Stimulated activated effector memory CD8-positive, alpha-beta T cell treated with anti-CD3 and anti-CD28 coated beads, Interleukin-12 subunit alpha, Interleukin-12 subunit beta, amount 100 ng/mL, for 72 hours (primary cell): Measurements from ENCODE around the gene ADAM22.

Source experiments
- ATAC-seq: fragments of 150-1000 bp; cut with Tn5 transposase; 2 replicates; pipeline ENCODE4 v1.10.0; 2021
- DNase-seq, 2 donors: peaks; one replicate each; pipeline ENCODE4 v3.0.0; 2021 to 2022; ENCODE audit warnings: low spot score in 2 of 2
- H3K27ac Mint-ChIP-seq: one replicate; pipeline ENCODE4 v1.8.0; 2022; ENCODE audit warnings: mild to moderate bottlenecking, mixed read lengths
- H3K36me3 Mint-ChIP-seq: one replicate; pipeline ENCODE4 v1.8.0; 2022; ENCODE audit warnings: mild to moderate bottlenecking, mixed read lengths
- H3K4me1 Mint-ChIP-seq: one replicate; pipeline ENCODE4 v1.8.0; 2022; ENCODE audit warnings: mixed read lengths
- H3K4me3 Mint-ChIP-seq: one replicate; pipeline ENCODE4 v1.8.0; 2022; ENCODE audit warnings: mild to moderate bottlenecking, mixed read lengths
- H3K9me3 Mint-ChIP-seq: one replicate; pipeline ENCODE4 v1.8.0; 2022; ENCODE audit warnings: mixed read lengths

Gene ADAM22

DNA sequence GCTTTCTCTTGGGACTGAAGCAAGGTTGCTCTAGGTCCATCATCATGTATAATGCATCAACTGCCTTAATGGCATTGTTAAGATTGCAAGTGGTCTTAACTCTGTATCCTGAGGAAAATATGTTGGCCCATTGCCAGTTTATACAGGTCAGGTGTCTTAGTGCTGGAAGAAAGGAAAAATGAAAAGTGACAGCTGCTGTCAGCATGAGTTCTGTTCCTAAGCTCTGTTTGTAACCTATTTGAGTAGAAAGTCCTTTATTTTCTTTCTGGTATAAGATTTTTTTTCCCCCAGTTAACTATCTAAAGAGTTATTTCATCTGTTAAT, 158.6 kb downstream of the ADAM22 start:
- H3K4me3 Mint-ChIP-seq: no peak overlapping the region
- no peaks in the 10 kb centered on the region for H3K36me3 Mint-ChIP-seq
- no peaks in the 10 kb centered on the region for H3K9me3 Mint-ChIP-seq
- DNase-seq: no peak
- H3K27ac Mint-ChIP-seq: no peak overlapping the region
- ATAC-seq: no peak
- peaks cover 5% of the 10 kb centered on the region for H3K4me1 Mint-ChIP-seq

DNA sequence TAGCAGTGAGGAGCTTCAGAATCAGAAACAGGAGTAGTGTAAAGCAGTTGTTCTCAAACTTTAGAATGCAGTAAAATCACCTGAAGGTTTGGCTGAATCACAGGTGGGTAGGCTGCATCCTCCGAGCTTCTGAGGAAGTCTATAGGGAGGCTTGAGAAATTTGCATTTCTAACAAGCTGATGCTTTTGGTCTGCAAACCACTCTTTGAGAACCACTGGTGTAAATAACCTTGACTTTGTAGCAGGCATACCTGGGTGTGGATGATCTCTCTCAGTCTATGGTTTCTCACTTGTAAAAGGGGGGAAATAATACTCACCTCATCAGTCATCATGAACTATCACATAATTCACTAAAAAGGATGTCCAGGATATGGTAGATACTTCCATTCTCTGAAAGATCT, 167.7 kb downstream of the ADAM22 start:
- no peaks in the 10 kb centered on the region for H3K9me3 Mint-ChIP-seq
- H3K4me3 Mint-ChIP-seq: no peak overlapping the region
- H3K36me3 Mint-ChIP-seq: no peaks in the 10 kb centered on the region
- H3K27ac Mint-ChIP-seq: peak overlapping the region; percentile 42
- DNase-seq: no peak
- peak; percentile 72 for ATAC-seq
- H3K4me1 Mint-ChIP-seq: peaks cover 17% of the 10 kb centered on the region

DNA sequence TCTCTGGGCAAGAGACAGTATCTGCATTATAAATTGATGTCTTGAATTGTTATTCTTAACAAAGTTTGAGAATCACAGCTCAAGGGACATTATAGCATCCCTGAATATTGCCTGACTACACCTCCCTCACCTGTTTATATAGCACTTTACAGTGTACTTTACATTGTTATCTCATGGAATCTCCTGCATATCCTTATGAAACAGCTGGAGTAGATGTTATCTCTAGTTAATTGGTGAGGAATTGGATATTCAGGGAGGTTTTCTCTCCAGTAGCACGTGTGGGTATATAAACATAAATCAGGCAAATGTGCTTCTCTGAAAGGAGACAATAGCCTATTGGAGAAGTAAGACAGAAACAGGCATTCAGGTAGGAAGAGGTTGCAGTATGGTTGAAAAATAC, 168.6 kb downstream of the ADAM22 start:
- Mint-ChIP-seq H3K4me1 (peaks cover 17% of the 10 kb centered on the region), H3K9me3 (no peaks in the 10 kb centered on the region), H3K36me3 (no peaks in the 10 kb centered on the region), H3K4me3 (no peak overlapping the region), H3K27ac (no peak overlapping the region)
- DNase-seq (no peak), ATAC-seq (no peak)

DNA sequence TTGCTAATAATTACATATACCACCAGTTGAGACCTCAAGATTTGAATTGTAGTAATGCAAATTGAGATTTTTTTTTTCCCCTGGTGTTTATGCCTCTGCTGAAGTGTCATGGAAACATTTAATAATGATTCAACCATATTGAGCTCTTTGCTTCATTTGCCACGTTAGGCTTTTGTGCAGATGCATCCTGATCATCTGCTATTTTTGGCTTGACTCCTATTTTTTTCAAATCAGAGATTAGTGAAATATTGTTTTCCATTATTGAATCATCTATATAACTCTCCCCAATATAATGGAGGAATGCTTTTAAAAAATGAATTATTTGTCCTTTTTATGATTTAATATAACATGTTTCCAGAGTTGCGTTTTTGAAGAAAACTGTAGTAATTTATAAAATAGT, 170.7 kb downstream of the ADAM22 start:
- Mint-ChIP-seq H3K4me3 (no peak overlapping the region), H3K36me3 (no peaks in the 10 kb centered on the region), H3K9me3 (no peaks in the 10 kb centered on the region), H3K27ac (no peak overlapping the region), H3K4me1 (peaks cover 17% of the 10 kb centered on the region)
- DNase-seq (no peak), ATAC-seq (no peak)

DNA sequence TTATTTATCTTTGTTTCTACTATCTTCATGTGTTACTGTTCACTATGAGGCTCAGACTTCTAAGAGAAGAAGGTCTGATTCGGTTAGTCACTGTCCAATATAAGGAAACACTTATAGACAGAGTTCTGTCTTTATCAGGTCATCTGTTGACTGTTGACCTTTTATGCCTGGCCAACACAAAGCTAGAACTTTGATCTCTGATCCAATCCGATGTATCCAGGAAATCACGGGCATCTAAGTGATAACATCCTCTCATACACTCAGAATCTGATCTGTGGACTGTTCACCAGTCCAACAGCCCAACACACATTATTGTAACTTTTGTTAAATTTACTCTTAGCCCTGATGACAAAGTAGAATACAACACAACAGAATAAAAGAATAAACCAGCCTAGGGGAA, 171.2 kb downstream of the ADAM22 start:
- Mint-ChIP-seq H3K4me3 (no peak overlapping the region), H3K4me1 (peaks cover 17% of the 10 kb centered on the region), H3K36me3 (no peaks in the 10 kb centered on the region), H3K9me3 (no peaks in the 10 kb centered on the region), H3K27ac (no peak overlapping the region)
- no peak for DNase-seq
- ATAC-seq: no peak

DNA sequence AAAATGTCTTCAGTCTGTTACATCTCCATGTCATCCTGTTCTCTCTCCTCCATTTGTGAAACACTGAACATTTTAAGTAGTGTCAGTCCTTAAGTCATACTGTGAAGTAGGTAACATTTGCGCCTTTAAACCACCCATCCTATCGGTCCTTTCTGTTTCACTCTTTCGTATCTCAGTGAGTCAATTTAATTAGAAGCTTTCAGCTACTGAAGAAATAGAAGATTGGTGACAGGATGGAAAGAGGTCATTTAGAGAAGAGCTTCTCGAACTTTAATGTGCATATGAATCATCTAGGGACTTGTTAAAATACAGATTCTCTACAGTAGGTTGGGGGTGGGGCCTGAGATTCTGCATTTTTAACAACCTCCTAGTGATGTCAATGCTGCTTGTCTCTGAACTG, 172.4 kb downstream of the ADAM22 start:
- peaks cover 8% of the 10 kb centered on the region for H3K4me1 Mint-ChIP-seq
- peak; percentile 86 for ATAC-seq
- H3K36me3 Mint-ChIP-seq: no peaks in the 10 kb centered on the region
- no peak for DNase-seq
- H3K9me3 Mint-ChIP-seq: no peaks in the 10 kb centered on the region
- no peak overlapping the region for H3K27ac Mint-ChIP-seq
- no peak overlapping the region for H3K4me3 Mint-ChIP-seq

DNA sequence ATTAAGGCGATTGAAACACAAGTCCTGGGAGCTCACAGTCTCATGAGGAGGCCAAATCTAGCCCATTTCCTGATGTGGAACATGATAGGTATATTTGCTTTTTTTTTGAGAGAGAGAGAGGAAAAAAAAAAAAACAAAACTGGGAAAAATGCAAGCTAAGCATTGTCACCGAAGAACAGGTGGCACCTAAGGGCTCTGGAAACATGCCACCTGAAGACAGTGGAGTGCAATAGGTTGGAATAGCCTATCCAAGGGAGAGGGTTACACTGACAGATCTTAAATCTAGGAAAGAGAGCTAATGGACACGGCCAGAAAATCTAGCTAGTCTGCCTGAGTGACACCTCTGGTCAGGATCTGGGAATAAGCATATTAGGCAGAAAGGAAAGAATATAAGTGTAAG, 175.6 kb downstream of the ADAM22 start:
- H3K4me1 Mint-ChIP-seq: no peaks in the 10 kb centered on the region
- H3K4me3 Mint-ChIP-seq: no peak overlapping the region
- H3K9me3 Mint-ChIP-seq: no peaks in the 10 kb centered on the region
- ATAC-seq (no peak), DNase-seq (no peak)
- no peaks in the 10 kb centered on the region for H3K36me3 Mint-ChIP-seq
- H3K27ac Mint-ChIP-seq: no peak overlapping the region

DNA sequence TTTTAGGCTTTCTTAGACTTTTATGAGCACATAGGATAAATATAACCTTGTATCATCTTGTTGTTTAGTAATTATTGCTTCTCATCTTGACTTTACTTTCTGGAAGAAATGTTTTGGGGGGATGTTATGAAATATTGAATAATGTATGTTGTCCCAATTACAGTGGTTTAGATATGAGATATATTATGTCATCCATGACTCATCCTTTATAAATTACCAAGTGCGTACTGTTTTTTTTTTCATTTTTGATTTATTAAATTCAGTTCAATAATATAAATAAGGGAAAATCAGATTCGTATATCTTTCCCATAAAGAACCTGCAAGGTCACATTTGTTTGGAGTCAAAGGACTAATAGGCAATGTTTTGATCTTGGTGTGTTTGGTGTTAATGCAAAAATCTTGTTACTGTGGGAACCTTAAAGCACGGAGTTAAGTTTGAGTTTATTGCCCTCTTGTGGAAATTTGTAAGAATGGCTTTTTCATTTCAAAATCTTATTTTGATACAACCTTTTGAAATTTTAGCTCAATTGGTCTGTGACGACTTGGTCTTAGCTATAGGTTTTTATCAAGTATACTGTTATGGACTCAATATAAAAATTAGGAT, 177.2 kb downstream of the ADAM22 start:
- Mint-ChIP-seq H3K4me3 (no peak overlapping the region), H3K27ac (no peak overlapping the region), H3K9me3 (no peaks in the 10 kb centered on the region), H3K4me1 (no peaks in the 10 kb centered on the region), H3K36me3 (no peaks in the 10 kb centered on the region)
- no peak for DNase-seq
- ATAC-seq: no peak

DNA sequence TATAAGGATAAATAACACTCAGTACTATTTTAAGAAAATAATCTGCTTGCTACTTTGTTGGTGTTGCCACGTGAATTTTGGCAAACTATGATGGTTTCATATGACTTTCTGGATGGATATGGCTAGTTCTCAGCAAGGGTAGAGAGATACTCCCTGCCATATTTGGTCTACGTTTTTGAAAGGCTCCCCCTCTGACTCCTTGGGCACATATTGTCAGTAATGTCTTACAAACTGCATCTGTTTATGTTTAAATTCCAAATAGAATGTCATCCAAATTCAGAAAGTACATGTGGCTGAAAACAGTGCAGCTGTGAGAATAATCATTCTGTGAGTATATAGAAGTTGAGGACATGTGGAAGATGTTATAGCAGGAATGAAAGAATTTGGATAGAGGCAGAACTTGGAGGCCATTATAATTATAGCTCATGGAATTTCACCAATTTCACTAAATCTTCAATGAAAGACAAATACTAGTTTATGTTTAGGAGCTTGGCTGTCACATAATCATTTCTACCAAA, 178.0 kb downstream of the ADAM22 start:
- no peak overlapping the region for H3K4me3 Mint-ChIP-seq
- H3K27ac Mint-ChIP-seq: no peak overlapping the region
- H3K4me1 Mint-ChIP-seq: no peaks in the 10 kb centered on the region
- no peaks in the 10 kb centered on the region for H3K9me3 Mint-ChIP-seq
- DNase-seq: no peak
- no peak for ATAC-seq
- no peaks in the 10 kb centered on the region for H3K36me3 Mint-ChIP-seq

DNA sequence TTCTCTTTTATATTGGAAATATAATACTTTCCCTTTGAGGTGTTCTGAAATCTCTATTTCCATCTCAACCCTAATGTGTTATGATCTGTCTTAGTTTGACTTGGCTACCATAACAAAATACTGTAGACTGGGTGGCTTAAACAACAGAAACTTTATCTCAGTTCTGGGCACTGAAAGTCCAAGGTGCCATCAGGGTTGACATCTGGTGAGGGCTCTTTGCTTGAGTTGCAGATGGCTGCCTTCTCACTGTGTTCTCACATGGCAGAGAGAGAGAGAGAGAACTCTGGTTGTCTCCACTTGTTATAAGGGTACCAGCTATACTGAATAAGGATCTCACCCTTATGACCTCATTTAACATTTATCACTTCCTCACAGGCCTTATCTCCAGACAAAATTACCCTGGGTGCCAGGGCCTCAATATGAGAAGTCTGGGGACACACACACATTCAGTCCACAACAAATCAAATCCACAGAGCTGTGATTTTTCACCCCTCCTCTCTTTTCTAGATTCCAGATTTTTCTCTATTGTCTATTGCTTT, 181.3 kb downstream of the ADAM22 start:
- Mint-ChIP-seq H3K9me3 (no peaks in the 10 kb centered on the region), H3K27ac (no peak overlapping the region), H3K36me3 (no peaks in the 10 kb centered on the region), H3K4me1 (no peaks in the 10 kb centered on the region), H3K4me3 (no peak overlapping the region)
- no peak for ATAC-seq
- DNase-seq: no peak

DNA sequence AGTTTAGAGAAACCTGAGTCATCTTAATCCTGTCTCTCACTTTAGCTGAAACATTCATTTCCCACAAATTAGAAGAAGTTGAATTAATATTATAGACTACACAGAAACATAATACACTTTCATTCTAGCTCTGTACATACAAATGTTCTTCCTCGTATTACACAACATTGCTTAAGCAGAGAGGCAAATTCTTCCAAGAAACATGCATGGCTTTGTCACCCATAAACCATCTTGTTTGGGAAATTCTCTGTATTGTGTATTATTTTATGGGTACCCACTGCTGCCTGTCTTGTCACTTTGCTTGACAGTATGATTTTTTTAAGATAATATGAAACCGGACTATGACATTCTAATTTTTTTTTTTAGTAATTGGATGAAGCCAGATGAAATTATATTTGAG, 181.8 kb downstream of the ADAM22 start:
- Mint-ChIP-seq H3K27ac (no peak overlapping the region), H3K4me3 (no peak overlapping the region), H3K9me3 (no peaks in the 10 kb centered on the region), H3K36me3 (no peaks in the 10 kb centered on the region), H3K4me1 (no peaks in the 10 kb centered on the region)
- ATAC-seq (peak; percentile 48), DNase-seq (no peak)

DNA sequence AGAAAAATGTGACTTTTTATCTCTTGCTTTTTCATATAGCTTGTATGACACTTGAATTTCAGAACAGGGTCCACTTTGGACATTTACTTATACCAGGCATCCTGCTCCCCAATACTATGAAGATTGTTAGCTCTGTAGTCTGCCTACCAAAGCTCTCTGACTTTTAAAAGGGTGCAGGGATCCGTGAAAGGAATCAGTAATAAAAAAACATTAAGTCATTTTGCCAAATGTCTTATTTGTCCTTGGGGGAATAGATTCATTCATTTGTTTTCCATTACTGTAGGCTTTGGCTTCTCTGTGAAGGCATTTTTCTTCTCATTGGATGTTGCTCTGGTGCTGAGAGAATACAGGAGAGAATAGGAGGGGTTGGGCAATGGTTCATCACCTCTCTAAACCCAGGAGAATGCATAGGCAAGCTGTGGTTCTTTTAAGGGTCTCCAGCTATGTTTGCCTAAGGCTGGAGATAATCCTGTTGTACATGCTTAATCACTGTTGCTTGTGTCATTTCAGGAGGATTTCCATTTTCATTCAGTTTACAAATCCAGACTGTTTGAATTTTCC, 182.3 kb downstream of the ADAM22 start:
- Mint-ChIP-seq H3K9me3 (no peaks in the 10 kb centered on the region), H3K4me3 (no peak overlapping the region), H3K4me1 (no peaks in the 10 kb centered on the region), H3K36me3 (no peaks in the 10 kb centered on the region), H3K27ac (no peak overlapping the region)
- DNase-seq (no peak), ATAC-seq (no peak)

DNA sequence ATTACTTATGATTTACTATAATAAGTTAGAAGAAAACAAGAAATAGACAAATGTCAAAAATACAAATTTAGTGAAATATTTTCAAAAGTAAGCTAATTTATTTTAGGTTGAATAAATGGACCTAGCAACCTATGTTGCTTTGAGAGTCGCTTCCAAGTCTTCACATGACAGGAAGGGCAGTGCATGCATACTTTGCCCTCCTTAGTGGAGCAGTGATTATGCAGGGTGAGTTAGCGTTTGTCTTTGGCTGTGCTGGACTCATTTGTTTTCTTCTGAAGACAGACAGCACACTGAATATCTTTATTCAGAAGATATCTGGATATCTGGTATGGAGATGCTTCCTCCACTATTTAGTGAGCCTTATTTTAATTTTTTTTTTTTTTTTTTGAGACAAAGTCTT, 183.3 kb downstream of the ADAM22 start:
- no peak for DNase-seq
- Mint-ChIP-seq H3K4me3 (no peak overlapping the region), H3K9me3 (no peaks in the 10 kb centered on the region), H3K36me3 (no peaks in the 10 kb centered on the region), H3K27ac (no peak overlapping the region), H3K4me1 (no peaks in the 10 kb centered on the region)
- ATAC-seq: no peak

DNA sequence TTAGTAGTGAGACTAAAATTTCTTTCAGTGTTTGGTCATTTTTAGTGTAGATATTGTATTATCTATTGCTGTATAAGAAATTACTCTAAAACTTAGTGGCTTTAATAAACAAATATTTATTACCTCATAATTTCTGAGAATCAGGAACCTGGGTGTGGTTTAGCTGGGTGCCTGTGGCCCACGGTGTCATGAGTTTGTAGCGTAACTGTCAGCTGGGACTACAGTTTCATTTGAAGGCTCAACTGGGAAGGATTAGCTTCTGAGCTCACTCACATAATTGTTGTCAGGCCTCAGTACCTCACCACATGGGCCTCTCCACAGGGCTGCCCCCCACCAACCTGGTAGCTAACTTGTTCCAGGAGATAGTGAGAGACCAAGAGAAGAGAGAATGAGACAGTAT, 187.3 kb downstream of the ADAM22 start:
- H3K9me3 Mint-ChIP-seq: no peaks in the 10 kb centered on the region
- no peak overlapping the region for H3K4me3 Mint-ChIP-seq
- no peaks in the 10 kb centered on the region for H3K4me1 Mint-ChIP-seq
- H3K27ac Mint-ChIP-seq: no peak overlapping the region
- DNase-seq (no peak), ATAC-seq (no peak)
- H3K36me3 Mint-ChIP-seq: no peaks in the 10 kb centered on the region

DNA sequence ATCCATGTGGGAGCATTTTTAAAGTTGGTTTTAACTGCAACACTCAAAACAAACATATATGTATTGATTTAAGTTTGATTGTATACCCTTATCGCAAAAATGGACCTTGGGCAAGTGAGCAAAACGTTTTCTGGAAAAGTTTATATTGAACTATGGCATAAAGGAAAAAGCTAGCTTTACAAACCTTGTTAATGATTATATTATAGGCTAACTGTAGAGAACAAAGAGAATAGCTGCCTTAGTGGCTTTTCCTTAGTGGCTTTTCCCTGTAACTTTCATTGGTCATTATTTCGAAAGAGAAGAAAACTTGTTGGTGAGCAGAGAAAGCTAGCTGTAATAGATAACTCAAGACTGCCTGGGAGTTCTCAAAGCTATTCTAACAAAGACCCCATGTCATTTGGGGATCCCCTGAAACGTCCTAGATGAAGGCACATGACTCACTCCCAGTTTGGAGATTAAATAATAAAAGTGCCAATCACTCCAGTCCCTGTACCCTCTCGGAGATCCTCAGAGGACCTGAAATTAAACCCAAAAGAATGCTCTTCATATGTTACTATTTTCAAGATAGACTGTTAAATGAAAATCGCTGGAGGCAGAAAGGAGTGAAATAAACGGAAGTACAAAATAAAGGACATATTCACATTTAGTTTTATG, 193.7 kb downstream of the ADAM22 start:
- Mint-ChIP-seq H3K36me3 (no peaks in the 10 kb centered on the region), H3K27ac (no peak overlapping the region), H3K9me3 (no peaks in the 10 kb centered on the region), H3K4me3 (no peak overlapping the region), H3K4me1 (no peaks in the 10 kb centered on the region)
- DNase-seq: no peak
- no peak for ATAC-seq

DNA sequence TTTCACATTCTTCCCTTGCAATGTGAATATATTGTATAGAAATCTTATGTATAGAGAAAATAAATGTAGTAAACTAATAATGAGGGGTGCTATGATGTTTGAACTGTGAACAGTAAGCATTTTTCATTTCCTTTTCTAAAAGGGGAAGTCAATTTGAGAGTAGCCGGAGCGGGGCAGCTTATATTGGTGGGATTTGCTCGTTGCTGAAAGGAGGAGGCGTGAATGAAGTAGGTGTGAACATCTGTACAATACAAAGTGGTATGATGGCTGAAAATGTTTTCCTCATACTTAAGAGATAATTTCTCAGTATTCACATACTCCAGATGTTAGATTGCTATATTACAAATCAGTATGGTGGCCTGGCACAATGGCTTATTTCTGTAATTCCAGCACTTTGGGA, 198.7 kb downstream of the ADAM22 start:
- no peaks in the 10 kb centered on the region for H3K9me3 Mint-ChIP-seq
- H3K27ac Mint-ChIP-seq: no peak overlapping the region
- no peaks in the 10 kb centered on the region for H3K36me3 Mint-ChIP-seq
- no peak for ATAC-seq
- no peaks in the 10 kb centered on the region for H3K4me1 Mint-ChIP-seq
- H3K4me3 Mint-ChIP-seq: no peak overlapping the region
- no peak for DNase-seq
